HG03039 (cell line): ENCODE results near the gene MARCHF3.
"Not testable (repeated sequence)": the region's sequence is repeated elsewhere in the genome, so short reads cannot be mapped to it uniquely, and the experiment has no call there.

ENCODE experiments used
- ATAC-seq: cut with Tn5 transposase; IDR thresholded peaks from one replicate; pipeline ENCODE4 v1.9.1; 2021; ENCODE audit warnings: mild to moderate bottlenecking, moderate library complexity; ENCODE audit not compliant: unreplicated experiment

The MARCHF3 gene

GRCh38 chr5:126852841-126853271, 177.5 kb downstream of the MARCHF3 start:
- ATAC-seq: no peak

- ATAC-seq: peak; percentile 64
Measured at GRCh38 chr5:126852091-126852571, 178.2 kb downstream of the MARCHF3 start.

GRCh38 chr5:126851501-126852011, 178.8 kb downstream of the MARCHF3 start:
- no peak for ATAC-seq

GRCh38 chr5:126849101-126849678, 181.2 kb downstream of the MARCHF3 start:
- no peak for ATAC-seq

GRCh38 chr5:126848253-126848652, 182.1 kb downstream of the MARCHF3 start:
- ATAC-seq: no peak

- no peak for ATAC-seq
Measured at GRCh38 chr5:126847826-126848251, 182.5 kb downstream of the MARCHF3 start.

- no peak for ATAC-seq
Measured at GRCh38 chr5:126847456-126847820, 182.9 kb downstream of the MARCHF3 start.

GRCh38 chr5:126846744-126847455, 183.5 kb downstream of the MARCHF3 start:
- no peak for ATAC-seq

GRCh38 chr5:126846344-126846743, 184.0 kb downstream of the MARCHF3 start:
- ATAC-seq: no peak

GRCh38 chr5:126845470-126846070, 184.8 kb downstream of the MARCHF3 start:
- peak; percentile 83 for ATAC-seq

- ATAC-seq: not testable (repeated sequence)
Measured at GRCh38 chr5:126843375-126843774, 187.0 kb downstream of the MARCHF3 start.

GRCh38 chr5:126839407-126839806, 191.0 kb downstream of the MARCHF3 start:
- ATAC-seq: not testable (repeated sequence)

GRCh38 chr5:126837906-126838539, 192.3 kb downstream of the MARCHF3 start:
- no peak for ATAC-seq

- no peak for ATAC-seq
Measured at GRCh38 chr5:126837242-126837641, 193.1 kb downstream of the MARCHF3 start.

GRCh38 chr5:126836778-126837177, 193.6 kb downstream of the MARCHF3 start:
- ATAC-seq: no peak

- ATAC-seq: no peak
Measured at GRCh38 chr5:126831156-126831555, 199.2 kb downstream of the MARCHF3 start.

GRCh38 chr5:126830061-126830460, 200.3 kb downstream of the MARCHF3 start:
- no peak for ATAC-seq

GRCh38 chr5:126829098-126829497, 201.3 kb downstream of the MARCHF3 start:
- no peak for ATAC-seq

- no peak for ATAC-seq
Measured at GRCh38 chr5:126826619-126827215, 203.6 kb downstream of the MARCHF3 start.

- no peak for ATAC-seq
Measured at GRCh38 chr5:126819253-126819652, 211.1 kb downstream of the MARCHF3 start.

- no peak for ATAC-seq
Measured at GRCh38 chr5:126818736-126819135, 211.6 kb downstream of the MARCHF3 start.
